MM.1S (cell line): ENCODE measurements around the gene RNF180.
A peak's percentile ranks its signal among the peaks of the same experiment; 100 is the strongest.

Experiments used
- DNase-seq: peaks from one replicate; pipeline ENCODE4 v3.0.0-alpha.2; 2015
- H2AFZ ChIP-seq: fragments of 300-600 bp; sonication (generic); 2 replicates; pipeline ENCODE4 v1.6.0; 2016; ENCODE audit warnings: antibody characterized with exemption, low read length
- H3F3A ChIP-seq: fragments of 300-600 bp; sonication (generic); 2 replicates; pipeline ENCODE4 v1.6.1; 2016; ENCODE audit warnings: mild to moderate bottlenecking, antibody characterized with exemption, low read length, moderate library complexity, mixed read lengths; ENCODE audit not compliant: insufficient read depth
- H3K27ac ChIP-seq: fragments of 300-600 bp; sonication (generic); 2 replicates; pipeline ENCODE4 v1.5.1; 2016; ENCODE audit warnings: mild to moderate bottlenecking, low read length
- H3K27me3 ChIP-seq: fragments of 300-600 bp; sonication (generic); replicated peaks from 2 replicates; pipeline ENCODE4 v1.6.0; 2016; ENCODE audit warnings: low read length; ENCODE audit not compliant: insufficient read depth
- H3K36me3 ChIP-seq: fragments of 300-600 bp; sonication (generic); replicated peaks from 2 replicates; pipeline ENCODE4 v1.6.1; 2016; ENCODE audit warnings: mild to moderate bottlenecking, low read length, mixed read lengths; ENCODE audit not compliant: insufficient read depth
- H3K4me1 ChIP-seq: fragments of 300-600 bp; sonication (generic); 2 replicates; pipeline ENCODE4 v1.6.1; 2016; ENCODE audit warnings: low read length, mixed read lengths
- H3K4me2 ChIP-seq: fragments of 300-600 bp; sonication (generic); 2 replicates; pipeline ENCODE4 v1.6.0; 2016; ENCODE audit warnings: low read depth, low read length
- H3K4me3 ChIP-seq: fragments of 300-600 bp; sonication (generic); 2 replicates; pipeline ENCODE4 v1.5.1; 2016; ENCODE audit warnings: low read length, mixed read lengths
- H3K79me2 ChIP-seq: fragments of 300-600 bp; sonication (generic); 2 replicates; pipeline ENCODE4 v1.6.1; 2016; ENCODE audit warnings: mixed run types, low read length, mixed read lengths
- H3K9ac ChIP-seq: fragments of 300-600 bp; sonication (generic); 2 replicates; pipeline ENCODE4 v1.6.1; 2016; ENCODE audit warnings: low read length, mixed read lengths
- H3K9me2 ChIP-seq: fragments of 300-600 bp; sonication (generic); replicated peaks from 2 replicates; pipeline ENCODE4 v1.6.1; 2016; ENCODE audit warnings: mild to moderate bottlenecking, low read length, mixed read lengths; ENCODE audit not compliant: insufficient read depth
- H3K9me3 ChIP-seq: fragments of 300-600 bp; sonication (generic); replicated peaks from 2 replicates; pipeline ENCODE4 v1.6.1; 2016; ENCODE audit warnings: mild to moderate bottlenecking, low read length, mixed read lengths; ENCODE audit not compliant: insufficient read depth
- H4K20me1 ChIP-seq: fragments of 300-600 bp; sonication (generic); 2 replicates; pipeline ENCODE4 v1.6.1; 2016; ENCODE audit warnings: mild to moderate bottlenecking, low read length, moderate library complexity, mixed read lengths; ENCODE audit not compliant: insufficient read depth
- CTCF ChIP-seq: fragments of 300-600 bp; sonication (generic); IDR thresholded peaks from 2 replicates; pipeline ENCODE4 v1.5.1; 2016; ENCODE audit warnings: antibody characterized with exemption, low read length, mixed read lengths
- EZH2 ChIP-seq: fragments of 300-600 bp; sonication (generic); optimal IDR thresholded peaks from 2 replicates; pipeline ENCODE3; 2017; ENCODE audit warnings: low read depth, mild to moderate bottlenecking, antibody characterized with exemption, low read length, mixed read lengths
- EZH2phosphoT487 ChIP-seq: fragments of 300-600 bp; sonication (generic); IDR thresholded peaks from 2 replicates; pipeline ENCODE4 v1.6.1; 2018; ENCODE audit warnings: antibody characterized with exemption, low read length

RNF180 gene

GRCh38 chr5:64160201-64160600, 5.4 kb upstream of the RNF180 start:
- H2AFZ ChIP-seq = no peak overlapping the region
- no peak overlapping the region for H3K27ac ChIP-seq
- H3K9me3 ChIP-seq = no peaks in the 10 kb centered on the region
- H3K4me3 ChIP-seq = no peak overlapping the region
- no peak overlapping the region for H3K9ac ChIP-seq
- H3K79me2 ChIP-seq = no peaks in the 10 kb centered on the region
- H3K36me3 ChIP-seq = no peaks in the 10 kb centered on the region
- TF ChIP-seq EZH2phosphoT487 = no peak
- no peak for TF ChIP-seq EZH2
- TF ChIP-seq CTCF = no peak
- no peak overlapping the region for H3K4me2 ChIP-seq
- H3F3A ChIP-seq = no peaks in the 10 kb centered on the region
- no peaks in the 10 kb centered on the region for H4K20me1 ChIP-seq
- no peak for DNase-seq
- peaks cover 7% of the 10 kb centered on the region for H3K4me1 ChIP-seq
- H3K27me3 ChIP-seq = no peaks in the 10 kb centered on the region
- H3K9me2 ChIP-seq = no peaks in the 10 kb centered on the region

- Histone ChIP-seq H3K4me2 (peak overlapping the region; percentile 26; the same call in 1 of the 2 replicates), H3K27ac (no peak overlapping the region; the same call in 1 of the 2 replicates), H3K4me3 (no peak overlapping the region), H3K27me3 (no peaks in the 10 kb centered on the region), H3K9ac (no peak overlapping the region; the same call in 1 of the 2 replicates), H4K20me1 (no peaks in the 10 kb centered on the region), H3K36me3 (no peaks in the 10 kb centered on the region), H2AFZ (peak overlapping the region; percentile 10; the same call in 1 of the 2 replicates), H3K9me3 (no peaks in the 10 kb centered on the region), H3K4me1 (peaks cover 7% of the 10 kb centered on the region), H3K9me2 (no peaks in the 10 kb centered on the region), H3F3A (no peaks in the 10 kb centered on the region), H3K79me2 (no peaks in the 10 kb centered on the region; the same call in 1 of the 2 replicates)
- TF ChIP-seq CTCF (no peak), EZH2phosphoT487 (no peak), EZH2 (no peak)
- no peak for DNase-seq
Observed at GRCh38 chr5:64161420-64161819, 4.2 kb upstream of the RNF180 start.

GRCh38 chr5:64163135-64163534, 2.5 kb upstream of the RNF180 start:
- Histone ChIP-seq H3K9ac (no peak overlapping the region), H3K4me2 (no peak overlapping the region), H3K4me1 (peaks cover 7% of the 10 kb centered on the region), H3K4me3 (no peak overlapping the region), H2AFZ (no peak overlapping the region), H3K27me3 (no peaks in the 10 kb centered on the region), H4K20me1 (no peaks in the 10 kb centered on the region), H3K9me2 (no peaks in the 10 kb centered on the region), H3K79me2 (no peaks in the 10 kb centered on the region; the same call in 1 of the 2 replicates), H3F3A (no peaks in the 10 kb centered on the region), H3K36me3 (no peaks in the 10 kb centered on the region), H3K27ac (no peak overlapping the region), H3K9me3 (no peaks in the 10 kb centered on the region)
- TF ChIP-seq CTCF = no peak
- no peak for TF ChIP-seq EZH2phosphoT487
- TF ChIP-seq EZH2 = no peak
- DNase-seq = no peak
